Nephron progenitor cell (in vitro differentiated cells): ENCODE measurements around the gene ATP9B.

Source experiments
- DNase-seq: peaks from one replicate; pipeline ENCODE4 v3.0.0; 2021
- H3K27ac Mint-ChIP-seq: 2 replicates; pipeline ENCODE4 v1.8.0; 2021; ENCODE audit warnings: mild to moderate bottlenecking, moderate library complexity, mixed read lengths
- H3K27me3 Mint-ChIP-seq: 2 replicates; pipeline ENCODE4 v1.8.0; 2021; ENCODE audit warnings: mild to moderate bottlenecking, low read depth, mixed read lengths; ENCODE audit not compliant: poor library complexity
- H3K36me3 Mint-ChIP-seq: 2 replicates; pipeline ENCODE4 v1.8.0; 2021; ENCODE audit warnings: low read depth, mixed read lengths
- H3K4me1 Mint-ChIP-seq: 2 replicates; pipeline ENCODE4 v1.8.0; 2021; ENCODE audit warnings: mixed read lengths
- H3K4me3 Mint-ChIP-seq: 2 replicates; pipeline ENCODE4 v1.8.0; 2021; ENCODE audit warnings: mild to moderate bottlenecking, moderate library complexity, mixed read lengths
- H3K9me3 Mint-ChIP-seq: 2 replicates; pipeline ENCODE4 v1.8.0; 2021; ENCODE audit warnings: mild to moderate bottlenecking, moderate library complexity, mixed read lengths
- TF ChIP-seq, protein P1 (sequence below): fragments of 200-600 bp; sonication (generic); IDR thresholded peaks from 2 replicates; pipeline ENCODE4 v1.5.0; 2021; ENCODE audit warnings: antibody characterized with exemption

The ATP9B gene

DNA sequence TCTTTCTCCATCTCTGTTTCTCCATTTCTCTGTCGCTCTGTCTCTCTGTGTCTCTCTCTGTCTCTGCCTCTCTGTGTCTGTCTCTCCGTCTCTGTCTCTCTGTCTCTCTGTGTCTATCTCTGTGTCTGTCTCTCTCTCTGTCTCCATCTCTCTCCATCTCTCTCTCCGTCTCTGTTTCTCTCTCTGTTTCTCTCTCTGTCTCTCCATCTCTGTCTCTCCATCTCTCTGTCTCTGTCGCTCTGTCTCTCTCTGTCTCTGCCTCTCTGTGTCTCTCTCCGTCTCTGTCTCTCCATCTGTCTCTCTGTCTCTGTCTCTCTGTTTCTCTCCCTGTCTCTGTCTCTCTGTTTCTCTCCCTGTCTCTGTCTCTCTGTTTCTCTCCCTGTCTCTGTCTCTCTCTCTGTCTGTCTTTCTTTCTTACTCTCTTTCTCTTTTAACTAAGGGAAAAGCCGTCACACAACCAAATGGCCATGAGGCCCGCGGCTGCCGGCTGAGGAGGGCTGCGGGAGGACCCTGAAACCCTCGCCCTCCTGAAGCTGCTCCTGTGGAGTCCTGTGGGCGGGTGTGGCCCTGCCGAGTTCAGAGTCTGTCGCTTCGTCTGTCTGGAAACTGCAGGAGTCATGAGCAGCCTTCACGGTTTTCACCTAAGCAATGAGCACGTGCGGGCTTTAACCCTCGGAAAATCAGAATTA is 355.8 kb downstream of the ATP9B start:
- Mint-ChIP-seq H3K4me1 (peaks cover 75% of the 10 kb centered on the region), H3K27me3 (peaks cover 17% of the 10 kb centered on the region), H3K36me3 (peaks cover 23% of the 10 kb centered on the region), H3K4me3 (peak overlapping the region; percentile 66), H3K9me3 (peaks cover 4% of the 10 kb centered on the region), H3K27ac (peak overlapping the region; percentile 86)
- no peak for DNase-seq
- TF ChIP-seq, protein P1, sequence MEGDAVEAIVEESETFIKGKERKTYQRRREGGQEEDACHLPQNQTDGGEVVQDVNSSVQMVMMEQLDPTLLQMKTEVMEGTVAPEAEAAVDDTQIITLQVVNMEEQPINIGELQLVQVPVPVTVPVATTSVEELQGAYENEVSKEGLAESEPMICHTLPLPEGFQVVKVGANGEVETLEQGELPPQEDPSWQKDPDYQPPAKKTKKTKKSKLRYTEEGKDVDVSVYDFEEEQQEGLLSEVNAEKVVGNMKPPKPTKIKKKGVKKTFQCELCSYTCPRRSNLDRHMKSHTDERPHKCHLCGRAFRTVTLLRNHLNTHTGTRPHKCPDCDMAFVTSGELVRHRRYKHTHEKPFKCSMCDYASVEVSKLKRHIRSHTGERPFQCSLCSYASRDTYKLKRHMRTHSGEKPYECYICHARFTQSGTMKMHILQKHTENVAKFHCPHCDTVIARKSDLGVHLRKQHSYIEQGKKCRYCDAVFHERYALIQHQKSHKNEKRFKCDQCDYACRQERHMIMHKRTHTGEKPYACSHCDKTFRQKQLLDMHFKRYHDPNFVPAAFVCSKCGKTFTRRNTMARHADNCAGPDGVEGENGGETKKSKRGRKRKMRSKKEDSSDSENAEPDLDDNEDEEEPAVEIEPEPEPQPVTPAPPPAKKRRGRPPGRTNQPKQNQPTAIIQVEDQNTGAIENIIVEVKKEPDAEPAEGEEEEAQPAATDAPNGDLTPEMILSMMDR: no peak

DNA sequence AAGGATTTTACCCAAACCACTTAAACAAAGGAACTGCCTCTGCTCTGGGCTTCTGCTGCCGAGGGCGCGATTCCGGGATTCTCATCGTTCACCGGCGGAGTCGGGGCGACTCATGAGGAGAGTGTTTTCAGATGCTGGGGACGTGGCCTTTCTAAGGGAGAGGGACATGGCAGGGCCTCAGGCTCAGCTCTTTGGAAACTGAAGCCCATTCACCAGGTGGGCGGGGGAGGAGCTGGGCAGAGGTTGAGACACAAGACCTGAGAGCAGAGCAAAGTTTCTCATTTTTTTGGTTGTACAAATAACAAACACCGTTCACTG is 356.3 kb downstream of the ATP9B start:
- Mint-ChIP-seq H3K4me3 (peak overlapping the region; percentile 66), H3K27ac (peak overlapping the region; percentile 86), H3K36me3 (peaks cover 20% of the 10 kb centered on the region), H3K9me3 (peaks cover 4% of the 10 kb centered on the region), H3K4me1 (peaks cover 72% of the 10 kb centered on the region), H3K27me3 (peaks cover 17% of the 10 kb centered on the region)
- TF ChIP-seq, protein P1: no peak
- no peak for DNase-seq

DNA sequence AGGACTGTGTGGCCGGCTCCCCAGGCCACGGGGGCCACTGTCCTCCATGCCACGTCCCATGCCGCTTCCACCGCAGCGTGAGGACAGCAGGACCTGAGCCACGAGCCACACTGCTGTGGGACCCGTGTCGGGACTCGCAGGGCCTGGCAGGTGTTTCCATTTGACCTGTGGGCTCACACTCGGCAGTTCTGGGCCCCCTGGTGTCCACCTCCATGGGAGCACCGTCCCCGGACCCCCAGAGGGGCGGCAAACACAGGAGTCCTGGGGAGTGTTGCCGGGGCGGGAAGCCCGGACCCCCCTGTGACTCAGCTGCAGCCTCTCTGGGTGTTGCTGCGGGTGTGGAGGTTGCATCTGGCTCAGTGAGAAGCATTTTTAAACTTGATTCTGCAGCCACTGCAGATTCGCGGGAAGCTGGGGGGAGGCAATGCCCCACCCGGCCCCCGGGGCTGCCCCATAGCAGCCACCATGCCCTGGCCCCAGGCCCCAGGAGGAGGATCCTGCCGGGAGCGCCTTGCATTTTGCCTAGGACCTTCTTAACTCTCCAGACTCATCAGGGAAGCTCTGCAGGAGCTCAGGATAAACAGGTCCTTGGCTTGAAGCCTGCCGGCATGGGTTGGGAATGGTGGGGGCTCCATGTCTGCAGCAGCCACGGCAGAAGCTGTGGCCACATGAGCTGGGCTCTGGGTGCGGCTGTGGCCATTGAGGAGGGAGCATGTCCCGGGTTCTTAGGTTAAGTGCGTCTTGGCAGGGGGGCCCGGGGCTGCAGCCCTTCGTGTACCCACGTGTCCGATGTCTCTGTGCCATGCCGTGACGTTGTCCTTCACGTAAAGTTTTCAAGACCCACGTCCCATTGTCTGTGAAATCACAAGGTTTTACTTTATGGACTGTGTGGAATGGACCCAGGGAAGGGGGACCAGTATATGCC is 357.4 kb downstream of the ATP9B start:
- peaks cover 17% of the 10 kb centered on the region for H3K27me3 Mint-ChIP-seq
- DNase-seq: no peak
- H3K36me3 Mint-ChIP-seq: peaks cover 17% of the 10 kb centered on the region

DNA sequence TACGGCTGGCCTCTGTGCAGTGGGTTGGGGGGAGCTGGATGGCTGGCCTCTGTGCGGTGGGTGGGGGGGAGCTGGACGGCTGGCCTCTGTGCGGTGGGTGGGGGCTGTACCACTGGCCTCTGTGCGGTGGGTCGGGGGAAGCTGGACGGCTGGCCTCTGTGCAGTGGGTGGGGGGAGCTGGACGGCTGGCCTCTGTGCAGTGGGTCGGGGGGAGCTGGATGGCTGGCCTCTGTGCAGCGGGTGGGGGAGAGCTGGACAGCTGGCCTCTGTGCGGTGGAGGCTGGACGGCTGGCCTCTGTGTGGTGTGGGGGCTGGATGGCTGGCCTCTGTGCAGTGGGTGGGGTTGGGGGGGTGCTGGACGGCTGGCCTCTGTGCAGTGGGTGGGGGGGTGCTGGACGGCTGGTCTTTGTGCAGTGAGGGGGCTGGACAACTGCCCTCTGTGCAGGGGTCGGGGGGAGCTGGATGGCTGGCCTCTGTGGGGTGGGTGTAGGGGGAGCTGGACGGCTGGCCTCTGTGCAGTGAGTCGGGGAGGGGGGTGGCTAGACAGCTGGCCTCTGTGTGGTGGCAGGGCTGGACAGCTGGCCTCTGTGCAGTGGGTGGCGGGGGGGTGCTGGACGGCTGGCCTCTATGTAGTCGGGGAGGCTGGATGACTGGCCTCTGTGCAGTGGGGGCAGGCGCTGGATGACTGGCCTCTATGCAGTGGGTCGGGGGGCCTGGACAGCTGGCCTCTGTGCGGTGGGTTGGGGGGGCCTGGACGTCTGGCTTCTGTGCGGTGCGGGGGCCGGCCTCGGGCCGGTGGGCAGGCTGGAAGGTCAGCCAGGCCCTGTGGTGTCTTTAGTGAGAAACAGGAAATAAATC is 358.4 kb downstream of the ATP9B start:
- Mint-ChIP-seq H3K36me3 (peaks cover 17% of the 10 kb centered on the region), H3K27me3 (peaks cover 17% of the 10 kb centered on the region), H3K4me3 (no peak overlapping the region), H3K9me3 (peaks cover 4% of the 10 kb centered on the region), H3K27ac (peak overlapping the region; percentile 85), H3K4me1 (peaks cover 63% of the 10 kb centered on the region)
- TF ChIP-seq, protein P1: no peak
- no peak for DNase-seq

More for the DNA sequence above, 357.4 kb downstream of the ATP9B start:
- no peak overlapping the region for H3K27ac Mint-ChIP-seq
- H3K4me3 Mint-ChIP-seq: no peak overlapping the region
- TF ChIP-seq, protein P1: no peak
- H3K4me1 Mint-ChIP-seq: peaks cover 73% of the 10 kb centered on the region
- peaks cover 4% of the 10 kb centered on the region for H3K9me3 Mint-ChIP-seq
